Measurements from ENCODE around the gene CPLANE1. TPM values are rescaled to one million over a fixed set of nuclear protein-coding genes. Genes with fewer than 3 reads are reported as not detected.

The CPLANE1 gene
- total and polyA plus RNA-seq, 4 donors = 6.4 to 35.6 (median 15.6) TPM

GRCh38 chr5:37198061-37198460, 51.1 kb downstream of the CPLANE1 start:
- WGBS, 2 donors = 91 to 94% methylated on average over 3 of the region's 3 CpGs
- intact Hi-C loops (cut with DNase I) = no loop called here
- Histone ChIP-seq H3K9me3 (ENCODE audit: control insufficient read depth, low read length) (no peaks in the 10 kb centered on the region), H3K4me1 (ENCODE audit: control insufficient read depth in 1 of 2, insufficient read depth in 2 of 2, low read length in 2 of 2) (no peaks in the 10 kb centered on the region), H3K27me3 (ENCODE audit: control insufficient read depth in 1 of 2, insufficient read depth in 2 of 2, low read length in 1 of 2) (no peaks in the 10 kb centered on the region), H3K36me3 (ENCODE audit: control insufficient read depth in 1 of 2, insufficient read depth in 2 of 2, low read length in 1 of 2) (peaks cover 6% of the 10 kb centered on the region in 2 donors), H3K4me3 (ENCODE audit: low read length in 2 of 2) (no peak overlapping the region), H3K27ac (ENCODE audit: low read depth in 1 of 2, low read length in 2 of 2) (no peak overlapping the region)
- DNase-seq (no peak), ATAC-seq (ENCODE audit: low FRiP score) (no peak)

DNA sequence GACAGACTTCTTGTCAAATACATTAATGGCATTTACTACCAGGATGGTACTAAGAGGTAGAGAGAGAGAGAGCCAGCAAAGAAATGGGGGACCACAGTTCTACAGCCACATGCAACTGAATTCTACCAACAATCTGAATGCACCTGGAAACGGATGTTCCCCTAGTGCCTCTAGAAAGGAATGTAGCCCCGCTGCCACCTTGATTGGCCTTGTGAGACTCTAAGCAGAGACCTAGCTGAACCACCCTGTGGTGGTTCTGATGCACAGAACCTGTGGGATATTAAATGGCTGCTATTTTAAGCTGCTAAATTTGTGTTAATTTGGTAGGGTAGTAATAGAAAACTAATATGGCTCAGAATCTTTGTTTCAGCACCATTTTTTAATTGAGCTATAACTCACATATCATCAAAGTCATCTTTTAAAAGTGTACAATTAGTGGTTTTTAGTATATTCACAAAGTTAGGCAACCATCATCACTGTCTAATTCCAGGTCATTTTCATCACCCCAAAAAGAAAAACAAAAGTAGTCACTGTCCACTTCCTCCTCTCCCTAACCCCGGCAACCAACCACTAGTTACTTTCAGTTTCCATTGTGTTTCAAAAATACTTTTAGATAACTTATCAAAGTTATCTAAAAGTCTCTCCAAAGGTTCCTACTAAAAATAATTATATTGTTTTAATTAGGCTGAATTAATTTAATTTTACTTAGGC, 51.7 kb downstream of the CPLANE1 start:
- 81 to 88% methylated on average over 3 of the region's 3 CpGs for WGBS, 2 donors
- no peak overlapping the region for H3K4me3 ChIP-seq (ENCODE audit: low read length in 2 of 2)
- no peak overlapping the region for H3K27ac ChIP-seq (ENCODE audit: low read depth in 1 of 2, low read length in 2 of 2)
- H3K36me3 ChIP-seq (ENCODE audit: control insufficient read depth in 1 of 2, insufficient read depth in 2 of 2, low read length in 1 of 2) = peaks cover 6% of the 10 kb centered on the region in 2 donors
- H3K27me3 ChIP-seq (ENCODE audit: control insufficient read depth in 1 of 2, insufficient read depth in 2 of 2, low read length in 1 of 2) = no peaks in the 10 kb centered on the region
- ATAC-seq (ENCODE audit: low FRiP score) = no peak
- no peak for DNase-seq
- no peaks in the 10 kb centered on the region for H3K9me3 ChIP-seq (ENCODE audit: control insufficient read depth, low read length)
- intact Hi-C loops (cut with DNase I) = no loop called here
- H3K4me1 ChIP-seq (ENCODE audit: control insufficient read depth in 1 of 2, insufficient read depth in 2 of 2, low read length in 2 of 2) = no peaks in the 10 kb centered on the region

DNA sequence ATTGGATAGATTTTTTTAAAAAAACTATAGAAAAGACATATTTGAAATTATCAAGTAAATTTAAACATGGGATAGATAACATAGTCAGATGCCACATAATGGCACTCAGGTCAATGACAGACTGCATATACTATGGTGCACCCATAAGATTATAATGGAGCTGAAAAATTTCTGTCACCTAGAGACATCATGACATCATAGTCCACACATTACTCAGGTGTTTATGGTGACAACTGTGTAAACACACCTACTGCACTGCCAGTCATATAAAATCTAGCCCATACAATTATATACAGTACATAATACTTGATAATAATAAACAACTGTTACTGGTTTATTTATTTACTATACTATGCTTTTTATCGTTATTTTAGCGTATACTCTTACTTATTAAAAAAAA, 58.6 kb downstream of the CPLANE1 start:
- no peak for DNase-seq
- H3K27me3 ChIP-seq (ENCODE audit: control insufficient read depth in 1 of 2, insufficient read depth in 2 of 2, low read length in 1 of 2) = no peaks in the 10 kb centered on the region
- H3K4me1 ChIP-seq (ENCODE audit: control insufficient read depth in 1 of 2, insufficient read depth in 2 of 2, low read length in 2 of 2) = no peaks in the 10 kb centered on the region
- intact Hi-C loops (cut with DNase I) = no loop called here
- ATAC-seq (ENCODE audit: low FRiP score) = no peak
- 97% methylated on average over 2 of the region's 2 CpGs for WGBS, 2 donors
- H3K4me3 ChIP-seq (ENCODE audit: low read length in 2 of 2) = no peak overlapping the region
- no peak overlapping the region for H3K27ac ChIP-seq (ENCODE audit: low read depth in 1 of 2, low read length in 2 of 2)
- peaks cover 0 to 3% of the 10 kb centered on the region in 2 donors for H3K36me3 ChIP-seq (ENCODE audit: control insufficient read depth in 1 of 2, insufficient read depth in 2 of 2, low read length in 1 of 2)
- H3K9me3 ChIP-seq (ENCODE audit: control insufficient read depth, low read length) = no peaks in the 10 kb centered on the region

DNA sequence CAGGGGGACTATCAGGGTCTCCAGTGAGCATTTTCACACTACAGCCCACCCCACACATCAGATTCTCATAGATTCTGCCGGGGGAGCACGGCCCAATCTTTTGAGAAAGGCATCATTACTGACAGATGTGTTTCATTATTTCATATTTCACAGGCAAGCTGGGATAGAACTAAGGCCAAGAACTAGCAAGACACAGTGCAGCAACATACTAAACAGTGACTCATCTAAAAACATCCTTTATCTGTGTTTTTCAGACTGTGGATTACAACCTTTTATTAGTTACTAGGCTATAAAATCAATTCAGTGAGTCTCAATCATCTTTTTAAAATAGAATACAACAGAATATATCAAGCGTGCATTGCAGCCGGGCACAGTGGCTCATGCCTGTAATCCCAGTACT, 59.8 kb downstream of the CPLANE1 start:
- 95 to 97% methylated on average over 4 of the region's 4 CpGs for WGBS, 2 donors
- Histone ChIP-seq H3K4me1 (ENCODE audit: control insufficient read depth in 1 of 2, insufficient read depth in 2 of 2, low read length in 2 of 2) (no peaks in the 10 kb centered on the region), H3K27ac (ENCODE audit: low read depth in 1 of 2, low read length in 2 of 2) (no peak overlapping the region), H3K36me3 (ENCODE audit: control insufficient read depth in 1 of 2, insufficient read depth in 2 of 2, low read length in 1 of 2) (peaks cover 0 to 3% of the 10 kb centered on the region in 2 donors), H3K9me3 (ENCODE audit: control insufficient read depth, low read length) (no peaks in the 10 kb centered on the region), H3K4me3 (ENCODE audit: low read length in 2 of 2) (no peak overlapping the region), H3K27me3 (ENCODE audit: control insufficient read depth in 1 of 2, insufficient read depth in 2 of 2, low read length in 1 of 2) (no peaks in the 10 kb centered on the region)
- intact Hi-C loops (cut with DNase I) = no loop called here
- ATAC-seq (ENCODE audit: low FRiP score) = no peak
- no peak for DNase-seq

- WGBS, 2 donors = 91 to 93% methylated on average over 3 of the region's 3 CpGs
- ATAC-seq (ENCODE audit: low FRiP score) = no peak
- DNase-seq = no peak
- H3K9me3 ChIP-seq (ENCODE audit: control insufficient read depth, low read length) = no peaks in the 10 kb centered on the region
- H3K36me3 ChIP-seq (ENCODE audit: control insufficient read depth in 1 of 2, insufficient read depth in 2 of 2, low read length in 1 of 2) = peaks cover 0 to 3% of the 10 kb centered on the region in 2 donors
- H3K4me3 ChIP-seq (ENCODE audit: low read length in 2 of 2) = no peak overlapping the region
- no peak overlapping the region for H3K27ac ChIP-seq (ENCODE audit: low read depth in 1 of 2, low read length in 2 of 2)
- no peaks in the 10 kb centered on the region for H3K27me3 ChIP-seq (ENCODE audit: control insufficient read depth in 1 of 2, insufficient read depth in 2 of 2, low read length in 1 of 2)
- no peaks in the 10 kb centered on the region for H3K4me1 ChIP-seq (ENCODE audit: control insufficient read depth in 1 of 2, insufficient read depth in 2 of 2, low read length in 2 of 2)
- intact Hi-C loops (cut with DNase I) = no loop called here
These were observed 61.7 kb downstream of the CPLANE1 start for GRCh38 chr5:37187465-37187977.

DNA sequence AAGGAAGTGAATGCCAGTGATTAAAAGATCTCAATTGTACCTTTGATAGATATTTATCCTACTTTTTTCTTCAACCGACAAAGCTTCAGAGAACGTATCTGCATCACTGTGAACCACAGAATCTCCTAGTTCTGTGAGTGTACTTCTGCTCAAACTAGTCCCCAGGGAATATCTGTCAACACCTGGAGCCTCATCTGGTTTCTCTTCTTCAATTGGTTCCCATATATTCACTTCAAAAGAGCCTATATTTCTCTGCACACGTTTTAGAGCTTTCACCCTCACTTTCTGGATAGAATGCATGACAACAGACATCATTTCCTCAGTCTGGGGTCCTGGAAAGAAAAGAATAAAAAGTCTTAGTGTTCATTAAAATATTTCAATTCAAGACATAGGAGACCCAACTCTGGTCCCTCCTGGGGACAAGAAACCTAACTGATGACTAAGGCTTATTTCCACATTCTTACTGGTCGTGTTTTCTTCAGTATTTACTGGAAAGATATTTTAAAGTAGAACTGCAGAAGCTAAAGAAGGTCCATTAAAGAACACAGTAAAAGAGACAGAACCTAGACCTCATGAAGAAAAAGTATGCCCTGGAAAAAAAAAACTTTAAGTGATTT, 64.3 kb downstream of the CPLANE1 start:
- intact Hi-C loops (cut with DNase I) = no loop called here

GRCh38 chr5:37182667-37183066, 66.5 kb downstream of the CPLANE1 start:
- intact Hi-C loops (cut with DNase I) = no loop called here
- Histone ChIP-seq H3K4me1 (ENCODE audit: control insufficient read depth in 1 of 2, insufficient read depth in 2 of 2, low read length in 2 of 2) (no peaks in the 10 kb centered on the region), H3K4me3 (ENCODE audit: low read length in 2 of 2) (no peak overlapping the region), H3K27ac (ENCODE audit: low read depth in 1 of 2, low read length in 2 of 2) (no peak overlapping the region), H3K9me3 (ENCODE audit: control insufficient read depth, low read length) (no peaks in the 10 kb centered on the region), H3K27me3 (ENCODE audit: control insufficient read depth in 1 of 2, insufficient read depth in 2 of 2, low read length in 1 of 2) (no peaks in the 10 kb centered on the region), H3K36me3 (ENCODE audit: control insufficient read depth in 1 of 2, insufficient read depth in 2 of 2, low read length in 1 of 2) (peaks cover under 1 to 3% of the 10 kb centered on the region in 2 donors)
- DNase-seq = no peak
- 57 to 65% methylated on average over 1 of the region's 1 CpG for WGBS, 2 donors
- ATAC-seq (ENCODE audit: low FRiP score) = no peak

More for the DNA sequence above, 64.3 kb downstream of the CPLANE1 start:
- no peak for ATAC-seq (ENCODE audit: low FRiP score)
- Histone ChIP-seq H3K36me3 (ENCODE audit: control insufficient read depth in 1 of 2, insufficient read depth in 2 of 2, low read length in 1 of 2) (peaks cover 1 to 3% of the 10 kb centered on the region in 2 donors), H3K27me3 (ENCODE audit: control insufficient read depth in 1 of 2, insufficient read depth in 2 of 2, low read length in 1 of 2) (no peaks in the 10 kb centered on the region), H3K9me3 (ENCODE audit: control insufficient read depth, low read length) (no peaks in the 10 kb centered on the region), H3K27ac (ENCODE audit: low read depth in 1 of 2, low read length in 2 of 2) (no peak overlapping the region), H3K4me1 (ENCODE audit: control insufficient read depth in 1 of 2, insufficient read depth in 2 of 2, low read length in 2 of 2) (no peaks in the 10 kb centered on the region), H3K4me3 (ENCODE audit: low read length in 2 of 2) (no peak overlapping the region)
- DNase-seq = no peak
- WGBS, 2 donors = 80 to 81% methylated on average over 4 of the region's 4 CpGs

DNA sequence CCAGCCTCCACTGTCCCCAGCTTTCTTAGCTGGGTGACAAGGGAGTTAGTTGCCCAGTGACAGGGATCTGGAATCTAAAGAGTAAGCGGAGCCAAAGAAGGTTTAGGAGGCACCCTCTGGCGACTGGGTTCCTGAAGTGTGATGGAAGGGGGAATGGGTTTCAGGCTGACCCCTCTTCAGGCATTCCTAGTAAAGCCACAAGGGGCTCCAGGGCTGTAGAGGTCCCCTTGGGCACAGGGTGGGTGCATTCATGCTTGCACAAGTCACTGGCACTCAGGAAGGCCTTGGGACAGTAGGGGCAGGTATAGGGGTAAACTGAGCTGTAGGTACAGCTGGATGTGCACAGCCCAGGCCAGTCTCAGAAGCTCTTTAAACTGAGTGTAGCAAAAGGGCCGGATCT, 74.2 kb downstream of the CPLANE1 start:
- ATAC-seq (ENCODE audit: low FRiP score) = no peak
- Histone ChIP-seq H3K27ac (ENCODE audit: low read depth in 1 of 2, low read length in 2 of 2) (no peak overlapping the region), H3K4me1 (ENCODE audit: control insufficient read depth in 1 of 2, insufficient read depth in 2 of 2, low read length in 2 of 2) (no peaks in the 10 kb centered on the region), H3K36me3 (ENCODE audit: control insufficient read depth in 1 of 2, insufficient read depth in 2 of 2, low read length in 1 of 2) (peaks cover 11 to 16% of the 10 kb centered on the region in 2 donors), H3K9me3 (ENCODE audit: control insufficient read depth, low read length) (no peaks in the 10 kb centered on the region), H3K4me3 (ENCODE audit: low read length in 2 of 2) (no peak overlapping the region), H3K27me3 (ENCODE audit: control insufficient read depth in 1 of 2, insufficient read depth in 2 of 2, low read length in 1 of 2) (no peaks in the 10 kb centered on the region)
- WGBS, 2 donors = 81 to 85% methylated on average over 3 of the region's 3 CpGs
- intact Hi-C loops (cut with DNase I) = loop anchor here in 1 of 2 donors (10.0 kb wide), 1 partner anchor 130 kb away; no protein-coding TSS in a partner anchor
- DNase-seq = no peak

DNA sequence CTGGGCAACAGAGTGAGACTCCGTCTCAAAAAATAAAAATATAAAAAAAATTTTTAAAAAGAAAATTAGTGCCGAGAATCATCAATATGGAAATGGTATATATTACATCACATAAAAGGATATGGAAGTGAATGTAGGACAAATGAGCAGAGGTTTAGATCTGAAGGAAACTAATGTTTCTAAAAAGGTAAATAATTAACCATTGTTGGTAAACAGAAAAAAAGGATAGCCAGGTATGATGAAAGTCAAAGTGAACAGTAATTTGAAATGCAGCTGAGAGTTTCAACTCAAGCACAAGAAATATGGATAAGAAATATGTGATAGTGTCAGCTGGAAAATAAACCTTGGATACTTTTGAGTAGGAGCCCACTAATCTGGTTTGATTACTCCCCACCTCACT, 76.2 kb downstream of the CPLANE1 start:
- intact Hi-C loops (cut with DNase I) = loop anchor here in 1 of 2 donors (10.0 kb wide), 1 partner anchor 132 kb away; no protein-coding TSS in a partner anchor
- H3K36me3 ChIP-seq (ENCODE audit: control insufficient read depth in 1 of 2, insufficient read depth in 2 of 2, low read length in 1 of 2) = peaks cover 18 to 20% of the 10 kb centered on the region in 2 donors
- no peak for DNase-seq

More for the DNA sequence above, 76.2 kb downstream of the CPLANE1 start:
- ATAC-seq (ENCODE audit: low FRiP score) = no peak
- Histone ChIP-seq H3K4me3 (ENCODE audit: low read length in 2 of 2) (no peak overlapping the region), H3K4me1 (ENCODE audit: control insufficient read depth in 1 of 2, insufficient read depth in 2 of 2, low read length in 2 of 2) (no peaks in the 10 kb centered on the region), H3K27ac (ENCODE audit: low read depth in 1 of 2, low read length in 2 of 2) (no peak overlapping the region), H3K27me3 (ENCODE audit: control insufficient read depth in 1 of 2, insufficient read depth in 2 of 2, low read length in 1 of 2) (no peaks in the 10 kb centered on the region), H3K9me3 (ENCODE audit: control insufficient read depth, low read length) (no peaks in the 10 kb centered on the region)
- 97% methylated on average over 2 of the region's 2 CpGs for WGBS, 2 donors
